GM23338 (cell line): ENCODE results near the gene H2AZ2. TPM values are rescaled to one million over a fixed set of nuclear protein-coding genes. Genes with fewer than 3 reads are reported as not detected.

Source experiments
- EZH2 ChIP-seq: fragments of 200-600 bp; sonication (generic); IDR thresholded peaks from one replicate; pipeline ENCODE4 v1.8.0; 2017; ENCODE audit warnings: antibody characterized with exemption, mild to moderate bottlenecking, low read depth; ENCODE audit not compliant: unreplicated experiment
- NANOG ChIP-seq: IDR thresholded peaks from 2 replicates; pipeline ENCODE4 v1.6.1; 2016; ENCODE audit warnings: antibody characterized with exemption, borderline replicate concordance
- ZNF114 ChIP-seq: fragments of 250-450 bp; sonication (Bioruptor Pico); IDR thresholded peaks from 2 replicates; pipeline ENCODE4 v1.5.0; 2020; ENCODE audit warnings: mild to moderate bottlenecking, moderate library complexity
- ZNF462 ChIP-seq: fragments of 250-450 bp; sonication (Bioruptor Pico); IDR thresholded peaks from 2 replicates; pipeline ENCODE4 v1.5.0; 2020; ENCODE audit warnings: mild to moderate bottlenecking, moderate library complexity
- polyA plus RNA-seq: library from polyadenylated mRNA; unstranded; fragments of >200 nt; fragmentation: Nextera tagmentation; extraction: Ambion mirVana; gene quantifications from 2 replicates; pipeline ENCODE4 v1.2.1, GENCODE V29; 2016
- total RNA-seq: library from RNA; depleted of rRNA; stranded (reverse); fragments of >200 nt; shearing (Covaris generic); gene quantifications from 2 replicates; pipeline ENCODE4 v1.2.3, GENCODE V29; 2014
- TF ChIP-seq, protein P1 (sequence below): IDR thresholded peaks from one replicate; pipeline ENCODE4 v1.6.1; 2018; ENCODE audit warnings: antibody characterized with exemption; ENCODE audit not compliant: unreplicated experiment

The H2AZ2 gene
- total and polyA plus RNA-seq, 2 experiments from 2014 or later: 215 to 390 TPM

DNA sequence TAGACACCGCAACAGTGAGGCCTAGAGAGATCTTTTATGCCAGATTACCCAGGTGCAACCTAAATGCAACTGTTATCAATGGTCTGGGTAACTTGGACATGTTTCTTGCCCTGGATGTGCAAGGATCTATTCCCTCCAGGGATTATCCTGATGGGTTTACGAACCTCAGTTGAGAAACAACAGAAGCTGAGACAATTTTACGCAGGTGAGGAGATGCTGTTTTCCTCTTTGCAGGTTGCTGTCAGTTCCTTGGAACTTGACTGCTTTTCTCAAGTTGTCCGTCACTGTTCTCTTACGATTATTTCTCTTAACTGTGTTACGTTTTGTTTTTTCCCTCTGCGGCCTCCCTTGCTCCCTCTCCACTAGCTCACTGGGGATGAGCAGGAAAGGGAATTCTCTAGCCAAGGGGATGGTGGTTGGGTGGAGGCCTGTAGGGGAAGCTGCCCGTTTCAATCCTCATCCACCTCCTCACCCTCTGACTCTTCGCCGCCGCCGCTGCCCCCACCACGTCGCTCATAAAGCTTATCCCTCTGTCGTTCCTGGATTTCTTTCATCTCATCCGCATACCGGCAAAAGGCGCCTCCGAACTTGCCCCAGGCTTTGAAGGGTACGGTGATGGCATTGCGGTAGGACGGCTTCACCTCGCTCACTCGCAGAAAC is 36.2 kb upstream of the H2AZ2 start (continued):
- TF ChIP-seq, protein P1, sequence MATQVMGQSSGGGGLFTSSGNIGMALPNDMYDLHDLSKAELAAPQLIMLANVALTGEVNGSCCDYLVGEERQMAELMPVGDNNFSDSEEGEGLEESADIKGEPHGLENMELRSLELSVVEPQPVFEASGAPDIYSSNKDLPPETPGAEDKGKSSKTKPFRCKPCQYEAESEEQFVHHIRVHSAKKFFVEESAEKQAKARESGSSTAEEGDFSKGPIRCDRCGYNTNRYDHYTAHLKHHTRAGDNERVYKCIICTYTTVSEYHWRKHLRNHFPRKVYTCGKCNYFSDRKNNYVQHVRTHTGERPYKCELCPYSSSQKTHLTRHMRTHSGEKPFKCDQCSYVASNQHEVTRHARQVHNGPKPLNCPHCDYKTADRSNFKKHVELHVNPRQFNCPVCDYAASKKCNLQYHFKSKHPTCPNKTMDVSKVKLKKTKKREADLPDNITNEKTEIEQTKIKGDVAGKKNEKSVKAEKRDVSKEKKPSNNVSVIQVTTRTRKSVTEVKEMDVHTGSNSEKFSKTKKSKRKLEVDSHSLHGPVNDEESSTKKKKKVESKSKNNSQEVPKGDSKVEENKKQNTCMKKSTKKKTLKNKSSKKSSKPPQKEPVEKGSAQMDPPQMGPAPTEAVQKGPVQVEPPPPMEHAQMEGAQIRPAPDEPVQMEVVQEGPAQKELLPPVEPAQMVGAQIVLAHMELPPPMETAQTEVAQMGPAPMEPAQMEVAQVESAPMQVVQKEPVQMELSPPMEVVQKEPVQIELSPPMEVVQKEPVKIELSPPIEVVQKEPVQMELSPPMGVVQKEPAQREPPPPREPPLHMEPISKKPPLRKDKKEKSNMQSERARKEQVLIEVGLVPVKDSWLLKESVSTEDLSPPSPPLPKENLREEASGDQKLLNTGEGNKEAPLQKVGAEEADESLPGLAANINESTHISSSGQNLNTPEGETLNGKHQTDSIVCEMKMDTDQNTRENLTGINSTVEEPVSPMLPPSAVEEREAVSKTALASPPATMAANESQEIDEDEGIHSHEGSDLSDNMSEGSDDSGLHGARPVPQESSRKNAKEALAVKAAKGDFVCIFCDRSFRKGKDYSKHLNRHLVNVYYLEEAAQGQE: no peak
- no peak for TF ChIP-seq EZH2
- TF ChIP-seq NANOG: no peak
- TF ChIP-seq ZNF114 (CRISPR knock-in tag): no peak
- no peak for TF ChIP-seq ZNF462 (CRISPR knock-in tag)
